Mammary epithelial cell (primary cell): ENCODE results near the gene RPRD1B.

ENCODE experiments used
- EZH2 ChIP-seq: IDR thresholded peaks from 2 replicates; pipeline ENCODE4 v1.6.1; 2012; ENCODE audit warnings: low read length, inconsistent platforms, borderline replicate concordance
- TF ChIP-seq, protein P1 (sequence below), 2 donors: IDR thresholded peaks in 1 of 2; conservative IDR thresholded peaks in 1 of 2; 2 replicates each; pipeline ENCODE4 v1.5.1; 2011 to 2012; ENCODE audit warnings: inconsistent platforms in 2 of 2, low read length in 2 of 2, mild to moderate bottlenecking in 2 of 2, control low read depth in 1 of 2, low read depth in 1 of 2; ENCODE audit not compliant: insufficient read depth in 1 of 2; ENCODE audit errors: extremely low read depth in 1 of 2

DNA sequence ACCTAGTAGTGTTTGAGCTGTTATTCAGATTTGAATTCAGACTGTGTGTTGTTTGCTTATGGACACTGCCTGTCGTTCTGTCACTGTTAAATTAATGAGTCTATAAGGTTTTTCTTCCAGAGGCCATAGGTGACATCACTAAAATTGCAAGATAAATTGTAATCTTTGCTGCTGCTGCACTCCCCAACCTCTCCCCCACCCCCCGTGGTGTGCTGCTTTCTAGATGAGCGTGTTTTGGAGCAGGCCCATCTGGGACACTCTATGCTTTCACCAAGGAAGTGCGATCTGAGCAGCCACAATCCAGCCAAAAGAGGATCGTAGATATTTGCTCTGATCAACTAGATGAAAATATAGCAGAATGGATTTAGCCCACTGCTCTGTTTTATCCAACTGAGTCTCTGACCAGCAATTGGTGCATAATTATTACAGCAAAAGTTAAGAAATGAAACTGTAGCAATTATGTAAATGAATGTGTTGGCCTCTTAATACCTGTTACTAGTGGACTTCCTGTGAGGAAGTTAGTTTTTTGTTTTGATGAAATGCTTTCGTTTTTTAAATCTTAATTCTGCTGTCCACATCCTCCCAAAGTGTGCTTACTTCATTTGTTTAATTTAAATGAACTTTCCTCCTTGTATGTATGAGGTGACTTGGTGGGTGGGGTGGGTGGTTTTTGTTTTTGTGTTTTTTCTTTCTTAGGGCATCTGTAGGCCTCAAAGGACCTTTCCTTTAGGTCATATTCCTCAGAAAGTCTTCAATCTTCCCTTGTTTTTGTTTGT, 58.1 kb downstream of the RPRD1B start:
- TF ChIP-seq, protein P1, sequence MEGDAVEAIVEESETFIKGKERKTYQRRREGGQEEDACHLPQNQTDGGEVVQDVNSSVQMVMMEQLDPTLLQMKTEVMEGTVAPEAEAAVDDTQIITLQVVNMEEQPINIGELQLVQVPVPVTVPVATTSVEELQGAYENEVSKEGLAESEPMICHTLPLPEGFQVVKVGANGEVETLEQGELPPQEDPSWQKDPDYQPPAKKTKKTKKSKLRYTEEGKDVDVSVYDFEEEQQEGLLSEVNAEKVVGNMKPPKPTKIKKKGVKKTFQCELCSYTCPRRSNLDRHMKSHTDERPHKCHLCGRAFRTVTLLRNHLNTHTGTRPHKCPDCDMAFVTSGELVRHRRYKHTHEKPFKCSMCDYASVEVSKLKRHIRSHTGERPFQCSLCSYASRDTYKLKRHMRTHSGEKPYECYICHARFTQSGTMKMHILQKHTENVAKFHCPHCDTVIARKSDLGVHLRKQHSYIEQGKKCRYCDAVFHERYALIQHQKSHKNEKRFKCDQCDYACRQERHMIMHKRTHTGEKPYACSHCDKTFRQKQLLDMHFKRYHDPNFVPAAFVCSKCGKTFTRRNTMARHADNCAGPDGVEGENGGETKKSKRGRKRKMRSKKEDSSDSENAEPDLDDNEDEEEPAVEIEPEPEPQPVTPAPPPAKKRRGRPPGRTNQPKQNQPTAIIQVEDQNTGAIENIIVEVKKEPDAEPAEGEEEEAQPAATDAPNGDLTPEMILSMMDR (conservative IDR thresholded peaks at IDR 0.05 in 1 of 2, IDR thresholded peaks at IDR 0.05 in 1 of 2; ENCODE audit: extremely low read depth in 1 of 2, insufficient read depth in 1 of 2, low read depth in 1 of 2, low read length in 2 of 2) = no peak
- TF ChIP-seq EZH2 = no peak
